GM12875 (cell line): ENCODE data around the gene STK32B.

ENCODE experiments used
- H3K4me3 ChIP-seq: one replicate; pipeline ENCODE4 v1.5.1; 2011; ENCODE audit warnings: low read depth, low read length, control low read depth
- CTCF ChIP-seq: IDR thresholded peaks from 2 replicates; pipeline ENCODE4 v1.5.1; 2011; ENCODE audit warnings: low read depth, mild to moderate bottlenecking, control low read depth, inconsistent platforms, low read length, moderate library complexity, borderline replicate concordance; ENCODE audit not compliant: insufficient read depth

STK32B gene

GRCh38 chr4:5120067-5120466 is 68.8 kb downstream of the STK32B start:
- H3K4me3 ChIP-seq: no peak overlapping the region
- TF ChIP-seq CTCF: no peak

- no peak for TF ChIP-seq CTCF
- H3K4me3 ChIP-seq: no peak overlapping the region
Observed at GRCh38 chr4:5120468-5120867, 69.2 kb downstream of the STK32B start.

GRCh38 chr4:5122114-5122513 is 70.8 kb downstream of the STK32B start:
- TF ChIP-seq CTCF: no peak
- H3K4me3 ChIP-seq: no peak overlapping the region

- no peak for TF ChIP-seq CTCF
Observed at GRCh38 chr4:5124876-5125275, 73.6 kb downstream of the STK32B start.

GRCh38 chr4:5125321-5125720 is 74.0 kb downstream of the STK32B start:
- no peak for TF ChIP-seq CTCF
- no peak overlapping the region for H3K4me3 ChIP-seq

More at GRCh38 chr4:5124876-5125275, 73.6 kb downstream of the STK32B start:
- no peak overlapping the region for H3K4me3 ChIP-seq

GRCh38 chr4:5126231-5126630 is 75.0 kb downstream of the STK32B start:
- TF ChIP-seq CTCF: no peak
- H3K4me3 ChIP-seq: no peak overlapping the region

GRCh38 chr4:5126857-5127256 is 75.6 kb downstream of the STK32B start:
- no peak overlapping the region for H3K4me3 ChIP-seq
- no peak for TF ChIP-seq CTCF
